GDM1 (cell line): ENCODE data around the gene IL1RAP.

ENCODE experiments used
- DNase-seq: peaks from one replicate; lab custom pipeline; 2025; lab: John Stamatoyannopoulos, UW

The IL1RAP gene

DNA sequence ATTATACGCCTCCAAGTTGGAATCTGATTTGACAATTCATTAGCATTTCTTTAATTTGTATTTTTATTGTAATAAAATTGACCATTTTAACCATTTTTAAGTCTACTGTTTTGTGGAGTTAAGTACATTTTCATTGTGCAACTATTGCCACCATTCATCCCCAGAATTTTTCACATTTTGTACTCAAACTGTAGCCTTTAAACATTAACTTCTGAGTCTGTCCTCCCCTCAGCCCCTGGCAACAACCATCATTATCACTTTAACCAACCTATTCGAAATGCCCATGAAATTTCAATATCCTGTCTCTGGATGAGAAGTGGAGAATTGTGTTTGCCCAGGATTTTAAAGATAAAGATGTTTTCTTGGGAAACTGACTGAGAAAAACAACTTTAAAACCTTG, 27.7 kb downstream of the IL1RAP start:
- DNase-seq = no peak

DNA sequence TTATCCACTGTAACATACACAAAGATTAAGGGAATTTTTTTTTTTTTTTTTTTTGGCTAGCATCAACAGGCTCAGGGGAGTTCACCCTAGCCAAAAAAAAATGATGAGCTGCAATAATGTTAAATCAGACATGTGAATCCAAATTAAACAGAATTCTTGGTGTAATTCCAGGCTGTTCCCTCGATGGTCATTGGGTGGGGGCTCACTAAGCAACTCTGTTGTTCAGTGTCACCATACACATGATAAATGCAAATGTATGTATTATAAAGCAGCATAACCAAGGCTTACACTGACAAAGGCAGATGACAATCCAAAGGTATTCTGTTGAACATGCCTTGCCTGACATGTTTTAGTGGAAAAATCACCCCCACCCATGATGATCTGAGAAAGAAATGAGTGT, 29.0 kb downstream of the IL1RAP start:
- no peak for DNase-seq

DNA sequence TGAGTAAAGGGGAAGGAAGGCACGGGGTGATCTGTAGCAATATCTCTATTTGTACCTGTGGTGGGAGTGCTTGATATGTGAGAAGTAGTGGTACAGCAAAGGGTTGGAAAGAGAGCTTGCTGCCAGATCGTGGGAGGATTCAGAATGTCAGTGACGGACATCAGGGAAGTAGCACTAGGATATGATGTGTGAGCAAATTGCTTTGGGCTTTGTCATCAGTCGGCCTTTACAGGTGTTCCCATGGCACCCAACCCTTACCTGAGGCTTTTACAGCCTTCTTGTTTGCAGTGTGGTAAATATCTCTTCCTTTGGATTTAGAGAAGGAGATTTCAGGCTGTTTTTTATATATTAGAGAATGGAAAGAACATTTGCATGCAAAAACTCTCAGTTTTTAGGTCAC, 29.8 kb downstream of the IL1RAP start:
- no peak for DNase-seq

DNA sequence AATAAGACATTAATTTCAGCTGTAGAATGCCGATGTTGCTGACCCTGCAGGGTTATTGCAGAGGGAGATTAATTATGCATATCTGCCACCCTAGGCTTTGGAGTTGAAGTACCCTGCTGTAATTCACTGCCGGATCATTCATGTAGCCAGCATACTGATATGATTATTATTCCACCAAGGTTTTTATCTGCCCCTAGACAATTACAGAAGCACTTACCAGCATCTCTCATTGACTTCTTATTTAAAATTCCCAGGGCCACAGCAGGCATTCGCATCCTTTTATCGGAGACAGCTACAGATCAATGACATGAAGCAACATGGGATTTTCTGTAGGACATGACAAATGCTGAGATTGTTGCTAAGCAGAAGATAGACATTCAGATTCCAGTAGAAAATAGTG, 31.3 kb downstream of the IL1RAP start:
- DNase-seq = no peak

DNA sequence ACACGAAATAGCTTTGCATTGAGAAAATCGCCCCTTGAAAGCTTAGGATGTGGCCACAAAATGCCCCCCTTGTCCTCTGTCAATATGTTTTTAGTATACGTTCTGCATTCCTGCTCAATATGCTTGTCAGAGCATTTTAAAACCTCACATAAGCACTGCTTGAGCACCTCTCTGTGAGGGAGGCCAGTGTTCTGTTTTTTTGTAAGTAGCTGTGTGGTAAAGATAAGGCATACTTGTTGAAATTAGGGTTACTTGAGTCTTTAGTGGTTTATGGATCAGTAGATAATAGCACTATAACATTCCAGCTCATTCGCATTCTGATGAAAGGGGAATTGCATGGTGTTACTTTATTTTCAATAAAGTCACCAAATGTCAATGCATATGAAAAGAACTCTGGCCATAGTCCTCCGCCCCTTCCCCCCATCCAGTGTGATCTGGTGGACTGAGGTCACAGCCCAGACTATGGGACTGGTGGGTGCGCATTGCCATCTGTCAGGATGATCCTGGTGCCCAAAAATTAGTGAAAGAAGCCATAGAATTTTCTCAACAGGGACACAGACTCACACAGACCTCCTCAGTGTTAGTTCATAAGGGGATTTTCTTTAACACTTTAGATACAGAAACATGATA, 33.1 kb downstream of the IL1RAP start:
- no peak for DNase-seq

DNA sequence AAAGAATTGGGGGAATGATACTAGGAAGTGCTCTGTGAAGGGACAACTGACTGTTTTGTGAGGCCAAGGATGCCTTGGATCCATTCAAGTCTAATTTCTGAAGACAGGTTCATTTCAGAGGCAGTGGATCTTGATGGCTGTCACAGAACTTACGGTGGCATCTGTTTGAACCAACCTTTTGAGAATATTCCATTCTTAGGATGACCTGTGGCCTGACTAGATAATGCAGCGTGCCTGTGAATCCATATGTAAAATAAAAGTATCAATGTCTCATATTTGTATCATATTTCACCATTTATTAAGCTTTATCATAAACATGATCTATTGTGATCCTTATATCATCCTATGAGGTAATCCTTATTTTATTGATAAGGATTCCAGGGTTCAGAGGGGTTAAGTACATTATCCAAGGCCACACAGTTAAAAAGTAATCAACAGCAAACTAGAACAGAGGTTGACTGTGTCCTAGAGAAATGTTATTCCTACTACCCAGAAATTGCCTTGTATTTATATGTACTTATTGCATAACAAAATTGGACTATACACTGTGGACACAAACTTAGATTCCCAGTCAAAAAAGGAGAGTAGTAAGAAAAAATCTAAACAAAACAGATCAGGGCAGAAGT, 34.3 kb downstream of the IL1RAP start:
- no peak for DNase-seq

DNA sequence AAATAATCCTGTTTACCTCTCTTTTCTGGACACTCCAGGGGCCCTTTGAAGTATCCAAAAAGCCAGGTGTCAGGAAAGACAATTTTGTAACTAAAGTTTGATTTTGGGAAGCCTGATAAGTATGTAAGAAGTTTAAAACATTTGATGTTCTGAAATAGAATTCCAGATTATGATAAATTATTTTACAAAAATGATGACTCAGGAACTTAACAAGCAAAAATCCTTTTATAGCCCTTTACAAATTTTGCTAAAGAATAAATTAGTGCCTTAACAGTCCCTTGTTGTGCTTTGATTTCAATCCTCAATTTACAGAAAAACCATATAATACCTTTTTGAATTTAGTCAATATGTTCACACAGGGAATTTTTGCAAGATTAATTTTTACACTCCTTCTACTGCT, 38.1 kb downstream of the IL1RAP start:
- no peak for DNase-seq

DNA sequence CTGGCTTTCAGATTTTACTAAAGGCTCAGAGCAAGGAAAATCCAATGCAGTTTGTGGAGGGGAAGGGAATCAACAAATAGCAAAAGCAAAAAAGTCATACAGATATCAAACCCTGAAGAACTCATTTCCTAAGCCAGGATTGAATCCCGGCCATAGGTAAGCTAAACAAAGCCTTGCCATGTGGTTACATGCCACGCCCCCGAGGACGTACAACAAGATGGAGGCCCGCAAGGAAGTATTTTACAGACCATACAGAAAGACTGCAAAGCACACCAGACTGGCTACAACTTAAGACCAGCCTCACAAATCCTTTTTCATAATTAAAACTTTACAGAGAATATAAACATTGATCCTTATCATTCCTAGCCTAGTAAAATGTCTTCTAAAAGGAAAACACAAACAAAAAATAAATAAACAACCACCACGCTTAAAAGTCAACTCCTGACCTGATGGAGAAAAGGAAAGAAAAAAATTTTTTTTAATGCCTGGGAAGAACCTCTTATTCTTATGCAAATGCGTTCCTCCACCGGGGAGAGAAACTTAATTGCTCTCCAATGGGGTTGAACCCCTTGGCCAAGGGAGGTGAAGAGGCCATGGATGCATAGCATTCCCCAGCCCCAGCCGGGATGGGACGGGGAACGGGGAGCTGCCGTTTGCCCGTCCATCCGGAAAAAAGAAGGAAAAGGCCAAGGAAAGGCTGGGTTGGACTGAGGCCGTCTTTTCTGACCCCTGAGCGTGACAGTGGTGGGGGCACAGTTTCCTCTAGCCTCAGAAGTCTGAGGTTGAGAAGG, 39.3 kb downstream of the IL1RAP start:
- DNase-seq = no peak

DNA sequence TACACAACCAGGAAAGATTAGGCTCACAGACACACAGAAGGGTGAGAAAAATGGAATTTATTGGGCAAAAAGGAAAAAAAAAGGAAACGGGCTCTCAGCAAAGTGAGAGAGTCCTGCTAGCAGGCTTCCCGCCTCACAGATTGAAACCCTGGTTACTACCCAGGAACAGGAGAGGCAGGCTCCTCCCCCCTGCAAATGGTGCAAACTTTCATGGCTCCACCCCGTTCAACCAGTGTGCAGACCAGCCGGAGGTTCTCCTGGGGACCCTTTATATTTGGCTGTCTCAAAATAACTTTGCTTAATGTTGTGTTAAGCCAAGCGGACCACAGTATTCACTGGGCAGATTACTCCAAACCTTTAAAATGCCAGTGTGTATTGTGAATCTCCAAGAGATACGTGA, 40.3 kb downstream of the IL1RAP start:
- no peak for DNase-seq

DNA sequence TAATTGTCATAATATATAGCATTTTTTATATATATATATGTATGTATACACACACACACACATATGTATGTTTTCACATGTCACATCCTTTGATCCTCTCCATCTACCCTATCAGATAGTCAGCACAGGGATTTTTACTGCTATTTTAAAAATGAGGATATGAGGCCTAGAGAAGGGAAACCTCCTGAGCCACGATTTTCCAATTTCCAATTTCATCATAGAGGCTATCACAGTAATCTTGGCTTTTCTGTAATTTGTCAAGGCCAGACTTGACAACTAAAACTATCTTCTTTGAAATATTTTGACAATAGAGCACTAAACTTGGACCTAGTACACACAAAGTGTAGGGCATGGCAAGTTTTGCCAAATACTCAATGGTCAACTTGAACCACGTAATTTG, 42.5 kb downstream of the IL1RAP start:
- DNase-seq = no peak

DNA sequence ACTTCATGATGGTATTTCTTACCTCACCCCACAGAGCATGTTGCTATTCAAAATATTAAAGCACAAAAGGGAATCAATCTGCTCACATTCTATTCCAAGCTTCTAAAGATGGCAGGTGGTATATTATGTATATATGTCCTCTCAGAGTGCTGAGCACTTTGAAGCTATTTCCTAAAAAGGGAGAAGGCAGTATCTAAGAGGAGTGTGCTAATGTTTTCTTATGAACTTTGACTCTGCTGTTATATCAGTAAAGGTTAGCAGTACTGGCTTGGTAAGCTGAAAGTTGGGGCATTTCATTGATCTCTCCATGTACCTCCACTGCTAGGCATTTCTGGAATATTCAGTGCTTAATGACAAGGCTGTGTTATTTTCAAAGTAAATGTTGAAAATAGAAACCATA, 43.4 kb downstream of the IL1RAP start:
- DNase-seq = no peak

DNA sequence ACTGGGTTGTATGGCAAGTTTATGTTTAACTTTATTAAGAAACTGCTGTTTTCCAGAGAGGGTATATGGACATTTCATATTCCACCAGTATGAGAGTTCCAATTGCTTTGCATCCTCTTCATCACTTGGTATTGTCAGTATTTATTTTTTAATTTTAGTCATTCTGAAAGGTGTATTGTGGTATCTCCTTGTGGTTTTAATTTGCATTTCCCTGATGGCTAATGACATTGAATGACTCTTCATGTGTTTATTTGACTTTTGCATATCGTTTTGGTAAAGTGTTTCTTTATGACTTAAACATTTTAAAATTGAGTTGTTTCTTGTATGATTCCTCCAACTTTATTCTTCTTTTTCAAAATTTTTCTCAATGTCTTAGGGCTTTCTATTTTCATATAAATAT, 44.4 kb downstream of the IL1RAP start:
- DNase-seq = no peak

DNA sequence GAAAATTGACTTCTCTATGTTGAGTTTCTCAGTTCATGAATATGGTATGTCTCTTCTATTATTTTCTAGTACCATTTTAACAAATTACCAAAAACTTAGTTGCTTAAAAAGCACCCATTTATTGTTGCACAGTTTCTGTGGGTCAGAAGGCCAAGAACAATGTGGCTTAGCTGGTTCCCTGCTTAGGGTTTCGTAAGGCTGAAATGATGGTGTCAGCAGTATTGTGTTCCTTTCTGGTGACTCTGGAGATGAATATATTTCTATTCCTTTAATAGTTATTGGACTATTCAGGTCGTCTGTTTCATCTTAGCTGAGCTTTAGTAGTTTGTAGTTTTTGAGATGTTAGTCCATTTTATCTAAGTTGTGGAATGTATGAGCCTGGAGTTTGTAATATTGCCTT, 44.9 kb downstream of the IL1RAP start:
- no peak for DNase-seq

DNA sequence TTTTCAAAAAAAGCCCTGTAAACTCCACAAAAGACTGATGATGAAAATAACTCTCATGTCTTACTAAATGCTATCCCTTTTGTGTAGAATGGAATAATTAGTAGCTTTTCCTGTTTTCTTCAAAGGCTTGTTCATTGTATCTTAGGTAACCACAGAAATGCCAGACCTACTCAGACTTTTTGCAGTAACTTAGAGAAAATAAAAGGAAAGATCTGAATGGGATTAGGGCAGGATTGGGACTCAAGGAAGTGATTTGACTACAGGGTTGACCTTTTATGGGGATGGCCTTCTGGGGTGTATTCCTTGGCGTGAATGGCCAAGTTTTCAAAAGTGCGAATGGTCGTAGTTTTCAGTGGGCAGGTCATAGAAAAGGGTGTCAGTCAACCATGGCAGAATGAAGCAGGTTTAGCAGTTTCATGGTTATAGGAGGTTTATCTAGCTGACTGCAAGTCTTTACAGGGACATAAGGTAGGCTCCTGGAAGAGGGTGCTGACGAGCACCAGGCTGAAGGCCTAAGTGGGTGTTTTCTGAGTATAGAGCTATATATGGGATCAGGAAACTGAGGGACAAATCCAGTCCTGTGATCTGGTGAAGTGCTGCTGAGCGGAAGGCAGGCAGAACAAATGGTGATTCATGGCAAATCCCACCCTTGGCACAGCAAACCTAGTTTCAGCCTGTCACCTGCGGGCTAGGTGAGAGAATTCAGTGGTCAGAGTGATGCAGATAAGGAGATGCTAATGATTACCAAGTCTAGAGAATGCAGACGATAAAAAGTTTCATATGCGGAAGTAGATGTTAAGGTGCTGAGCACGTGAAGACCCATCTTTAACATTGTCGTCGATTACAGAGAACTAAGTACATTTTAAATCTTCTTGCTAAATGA, 46.4 kb downstream of the IL1RAP start:
- no peak for DNase-seq

DNA sequence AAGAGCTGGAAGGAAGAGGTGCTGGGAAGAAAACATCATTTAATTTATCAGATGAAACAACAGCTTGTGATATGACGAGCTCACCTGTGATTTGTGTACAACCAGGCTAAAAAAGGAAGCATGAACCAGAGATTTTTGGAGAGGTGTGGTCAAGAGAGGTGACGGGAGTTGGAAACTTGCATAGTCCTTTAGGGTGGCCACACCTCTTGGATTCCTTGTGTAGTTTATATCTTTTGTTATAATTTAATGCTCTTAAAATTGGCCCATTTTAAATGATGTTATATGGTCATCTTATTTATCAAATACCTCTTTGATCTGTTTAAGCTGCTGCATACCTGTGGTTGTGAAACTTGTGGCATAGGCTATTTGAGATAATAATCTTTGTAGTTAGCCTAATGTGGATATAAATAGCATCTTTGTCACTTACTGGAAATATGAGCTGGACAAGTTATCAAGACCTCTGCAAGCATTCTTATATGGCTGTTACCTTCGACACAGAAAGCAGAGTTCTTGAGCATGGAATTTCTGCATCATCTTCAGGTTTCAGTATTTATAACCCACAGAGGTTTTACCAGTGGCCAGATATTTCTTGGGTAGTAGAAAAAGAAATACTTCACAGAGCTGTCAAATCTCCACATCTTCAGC, 49.1 kb downstream of the IL1RAP start:
- no peak for DNase-seq

DNA sequence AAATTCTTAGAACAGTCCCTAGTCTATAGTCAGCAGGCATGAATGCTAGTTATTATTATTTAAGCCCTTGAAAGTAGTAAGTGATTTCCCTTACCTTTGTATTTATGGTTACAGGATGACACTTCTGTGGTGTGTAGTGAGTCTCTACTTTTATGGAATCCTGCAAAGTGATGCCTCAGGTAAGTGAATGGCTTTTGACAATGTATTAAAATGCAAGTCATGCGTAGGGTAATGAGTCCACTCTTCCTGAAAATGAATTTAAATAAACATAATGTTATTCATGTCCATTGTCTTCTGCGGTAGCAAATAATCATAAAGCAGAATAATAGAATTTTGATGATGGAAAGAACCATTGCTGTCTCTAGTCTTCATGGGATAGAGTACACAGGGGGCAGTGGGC, 50.3 kb downstream of the IL1RAP start:
- DNase-seq = no peak

DNA sequence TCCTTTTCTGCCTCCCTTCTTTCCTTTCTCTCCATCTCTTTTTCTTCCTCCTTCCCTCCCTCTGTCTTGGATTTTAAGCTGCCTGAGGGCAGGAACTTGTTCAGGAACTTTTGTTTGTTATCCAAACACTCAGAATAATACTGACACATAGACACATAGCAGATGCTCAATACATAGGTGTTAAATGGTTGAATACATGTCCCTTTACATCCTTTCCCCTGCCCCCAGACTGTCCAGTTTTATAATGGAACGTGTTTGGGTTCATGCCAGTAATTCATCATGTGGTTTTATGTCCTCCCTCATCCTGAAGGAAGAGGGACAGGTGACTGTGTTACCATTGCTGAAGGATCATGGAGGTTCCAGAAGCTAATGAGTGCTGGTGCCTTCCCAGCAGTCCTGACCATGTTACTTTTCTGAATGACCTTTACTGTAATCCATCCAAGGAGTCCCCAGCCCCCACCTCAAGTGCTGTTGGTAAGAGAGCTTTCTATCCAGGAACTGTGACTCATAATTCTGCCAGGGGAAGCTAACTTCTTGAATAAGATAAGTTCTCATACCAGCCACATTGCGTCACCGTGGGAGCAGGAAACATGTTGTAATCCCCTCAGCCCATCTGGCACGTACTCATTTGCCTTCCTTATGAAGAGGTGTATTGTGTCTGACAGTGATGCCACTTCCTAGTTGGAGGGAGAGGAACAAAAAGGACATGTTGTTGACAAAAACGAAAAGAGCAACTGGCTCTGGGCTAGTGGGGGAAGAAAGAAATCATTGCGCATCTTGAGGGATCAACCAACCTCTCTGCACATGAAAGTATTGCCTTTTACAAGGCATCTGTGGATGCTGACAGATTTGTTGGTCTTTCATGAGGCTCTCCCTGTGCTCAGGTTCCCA, 52.4 kb downstream of the IL1RAP start:
- DNase-seq = peak; percentile 88

DNA sequence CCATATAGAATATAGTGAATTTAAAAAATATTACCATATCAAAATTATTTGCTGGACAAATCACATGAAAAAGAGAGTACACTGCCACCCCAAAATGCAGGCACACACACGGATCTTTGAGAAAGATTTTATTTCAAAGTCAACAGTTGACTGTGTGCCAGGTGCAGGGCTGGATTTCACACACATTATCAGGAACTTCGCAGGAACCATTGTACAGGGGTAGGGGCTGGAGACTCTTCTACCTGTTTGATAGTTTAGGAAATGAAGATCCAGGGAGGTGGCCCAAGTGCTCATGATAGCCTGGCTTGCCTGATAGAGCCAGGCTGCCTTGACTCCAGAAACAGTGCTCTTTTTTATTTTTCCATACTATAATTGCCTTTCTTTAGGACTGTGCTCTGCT, 54.2 kb downstream of the IL1RAP start:
- DNase-seq = no peak

DNA sequence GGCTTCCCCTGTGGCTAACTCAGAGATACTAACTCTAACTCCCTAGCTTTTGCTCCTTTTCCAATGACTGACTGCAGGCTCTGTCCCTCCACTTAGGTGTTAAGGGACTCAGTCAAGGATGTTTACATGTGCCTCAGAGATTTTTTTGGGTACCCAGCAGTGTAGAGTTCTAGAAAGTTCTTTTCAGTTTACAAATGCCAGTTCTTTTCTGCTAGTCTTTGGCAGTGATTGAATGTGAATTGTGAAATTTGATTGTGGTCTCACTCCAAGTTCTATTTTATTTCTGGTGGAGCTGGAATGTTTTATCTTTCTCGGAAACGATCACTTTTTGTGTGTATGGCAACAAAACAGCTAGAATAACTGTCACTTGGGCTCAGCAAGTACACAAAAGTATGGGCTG, 60.6 kb downstream of the IL1RAP start:
- DNase-seq = no peak

DNA sequence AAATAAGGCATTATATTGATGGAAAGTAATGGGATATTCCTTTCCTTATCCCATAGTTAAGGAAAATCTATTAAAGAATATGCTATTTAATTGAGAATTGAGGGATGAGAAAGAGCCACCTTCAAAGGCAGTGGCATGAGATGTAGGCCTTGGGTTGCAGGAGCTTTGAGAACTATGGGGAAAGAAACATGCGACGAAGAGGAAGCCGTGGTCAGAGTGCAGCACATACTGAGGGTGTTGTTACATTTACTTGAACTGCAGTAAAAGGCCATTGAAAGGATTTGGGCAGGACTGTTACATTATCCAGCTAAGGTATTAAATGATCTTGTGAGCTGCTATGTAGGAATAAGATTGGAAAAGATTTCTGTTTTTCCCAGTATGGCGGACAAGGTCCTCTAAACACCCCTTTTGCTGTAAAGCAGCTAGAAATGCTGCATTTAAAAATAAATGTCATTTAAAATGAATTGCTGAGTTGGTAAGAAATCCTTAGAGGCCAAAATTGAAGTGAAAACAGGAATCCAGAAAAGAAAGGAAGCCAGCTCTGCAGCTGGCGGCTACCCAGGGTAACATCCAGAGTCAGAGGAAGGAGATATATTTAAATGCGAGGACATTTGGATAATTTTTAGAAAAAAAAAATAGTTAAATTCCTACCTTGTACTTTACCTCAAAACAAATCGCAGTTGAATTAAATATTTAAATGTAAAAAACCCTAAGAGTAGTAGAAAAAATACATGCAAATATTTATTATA, 61.7 kb downstream of the IL1RAP start:
- DNase-seq = peak; percentile 56
